Skeletal muscle tissue (tissue), 1 donor: ENCODE data around the gene TUBGCP5. TPM values are rescaled to one million over a fixed set of nuclear protein-coding genes. Genes with fewer than 3 reads are reported as not detected.

Source experiments
- total RNA-seq: library from RNA; depleted of rRNA; stranded (reverse); fragments of >200 nt; gene quantifications from one replicate; pipeline ENCODE4 v1.2.3, GENCODE V29; 2014

The TUBGCP5 gene
- total RNA-seq, 1 donor from 2014 or later = 24.5 TPM

Other genes with a start within 250 kb of the TUBGCP5 start
- 32.4 TPM for gene NIPA2, start 200.9 kb downstream of the TUBGCP5 start, total RNA-seq
- 49.1 TPM for gene CYFIP1, start 59.2 kb downstream of the TUBGCP5 start, total RNA-seq
- gene GOLGA6L1, start 97.3 kb upstream of the TUBGCP5 start, total RNA-seq = not detected